AML-193 (cell line): ENCODE measurements around the gene CPEB3.
"Not testable (repeated sequence)": the region's sequence is repeated elsewhere in the genome, so short reads cannot be mapped to it uniquely, and the experiment has no call there.

Source experiments
- DNase-seq, 2 experiments: peaks; one replicate each; lab custom pipeline; 2025; lab: John Stamatoyannopoulos, UW

CPEB3 gene

DNA sequence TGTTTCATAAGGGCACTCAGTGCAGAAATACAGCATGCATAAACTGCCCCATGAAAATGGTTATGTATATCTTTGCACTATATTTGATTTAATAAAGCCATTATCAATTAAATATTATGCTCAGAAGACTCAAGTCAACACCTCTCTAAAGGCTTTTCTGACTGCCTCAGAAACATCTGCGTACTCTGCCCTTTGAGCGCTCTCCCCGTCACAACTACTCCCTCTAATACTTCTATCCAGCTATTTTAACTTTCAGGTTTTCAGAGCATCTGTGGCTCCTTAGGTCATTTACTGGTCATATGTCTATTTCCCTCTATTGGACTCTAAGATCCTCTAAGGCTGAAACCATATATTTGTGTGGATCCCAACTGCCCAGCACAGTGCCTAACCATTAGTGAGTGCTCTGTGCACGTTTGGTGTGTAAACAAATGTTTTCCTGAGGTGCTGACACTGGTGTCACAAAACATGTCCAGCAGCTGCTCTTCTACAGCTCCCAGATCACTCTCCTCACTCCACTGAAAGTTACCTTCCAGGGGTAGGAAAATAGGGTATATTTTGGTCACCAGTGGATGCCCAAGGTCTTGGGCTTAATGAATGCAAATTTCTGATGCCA is 188.2 kb downstream of the CPEB3 start:
- DNase-seq = no peak

DNA sequence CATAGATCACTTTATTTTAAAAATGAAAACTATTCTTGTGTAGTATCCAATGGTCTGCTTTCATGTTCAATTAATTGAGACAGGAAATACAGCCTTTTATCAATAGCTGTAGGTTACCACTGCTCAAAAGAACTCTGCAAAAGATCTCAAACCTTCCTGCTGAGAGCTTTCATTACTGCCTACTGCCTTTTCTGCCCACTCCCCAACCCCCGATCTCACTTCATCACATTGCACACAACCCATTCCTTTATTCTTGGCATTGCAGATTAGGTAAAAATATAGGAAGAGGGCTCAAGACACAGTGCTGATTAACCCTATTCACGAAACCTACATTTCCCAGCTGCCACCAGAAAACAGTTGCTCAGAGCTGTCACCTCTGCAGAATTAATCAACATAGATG is 195.9 kb downstream of the CPEB3 start:
- no peak for DNase-seq

DNA sequence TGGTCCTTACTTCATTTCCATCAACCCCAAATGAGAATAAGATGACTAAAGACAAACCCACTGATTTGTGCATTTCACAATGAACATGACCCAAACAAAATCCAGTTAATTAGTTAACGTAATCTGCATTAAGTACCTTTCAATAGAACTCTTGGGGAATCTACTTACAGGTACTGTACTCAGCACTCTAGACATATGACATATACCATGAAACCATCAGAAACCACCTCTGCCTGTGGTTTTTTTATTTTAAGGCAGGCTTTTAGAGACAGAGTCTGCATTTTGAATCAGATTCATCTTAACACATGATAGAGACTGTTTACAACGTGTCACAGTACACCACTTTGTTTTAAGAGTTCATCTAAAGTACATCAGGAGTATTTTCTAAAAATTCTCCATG is 198.9 kb downstream of the CPEB3 start:
- no peak for DNase-seq

DNA sequence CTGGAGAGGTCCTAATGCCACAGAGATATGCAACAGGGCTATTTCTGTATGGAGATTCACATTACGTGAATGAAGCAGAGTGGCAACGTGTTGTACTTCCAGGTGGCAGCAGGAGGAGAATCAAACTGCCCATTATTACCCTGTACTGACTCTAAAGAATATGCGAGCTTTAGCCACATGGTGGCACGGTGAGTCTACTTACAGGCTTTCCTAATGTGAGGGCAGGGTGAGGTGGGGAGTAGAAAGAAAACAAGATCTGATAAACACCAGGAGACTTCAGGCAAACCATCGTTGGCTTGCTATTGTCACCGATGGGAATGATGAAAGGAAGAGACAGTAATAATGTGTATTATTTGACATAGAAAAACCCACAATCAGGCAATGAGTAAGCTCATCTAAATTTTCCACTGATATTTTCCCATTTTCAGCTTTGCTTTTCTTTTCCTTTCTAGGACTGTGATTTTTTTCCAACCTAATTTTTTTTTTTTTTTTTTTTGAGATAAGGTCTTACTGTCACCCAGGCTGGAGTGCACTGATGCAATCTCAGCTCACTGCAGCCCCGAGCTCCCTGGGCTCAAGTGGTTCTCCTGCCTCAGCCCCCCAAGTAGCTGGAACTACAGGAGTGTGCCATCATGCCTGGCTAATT is 203.0 kb downstream of the CPEB3 start:
- DNase-seq = peak; percentile 75 to 85

DNA sequence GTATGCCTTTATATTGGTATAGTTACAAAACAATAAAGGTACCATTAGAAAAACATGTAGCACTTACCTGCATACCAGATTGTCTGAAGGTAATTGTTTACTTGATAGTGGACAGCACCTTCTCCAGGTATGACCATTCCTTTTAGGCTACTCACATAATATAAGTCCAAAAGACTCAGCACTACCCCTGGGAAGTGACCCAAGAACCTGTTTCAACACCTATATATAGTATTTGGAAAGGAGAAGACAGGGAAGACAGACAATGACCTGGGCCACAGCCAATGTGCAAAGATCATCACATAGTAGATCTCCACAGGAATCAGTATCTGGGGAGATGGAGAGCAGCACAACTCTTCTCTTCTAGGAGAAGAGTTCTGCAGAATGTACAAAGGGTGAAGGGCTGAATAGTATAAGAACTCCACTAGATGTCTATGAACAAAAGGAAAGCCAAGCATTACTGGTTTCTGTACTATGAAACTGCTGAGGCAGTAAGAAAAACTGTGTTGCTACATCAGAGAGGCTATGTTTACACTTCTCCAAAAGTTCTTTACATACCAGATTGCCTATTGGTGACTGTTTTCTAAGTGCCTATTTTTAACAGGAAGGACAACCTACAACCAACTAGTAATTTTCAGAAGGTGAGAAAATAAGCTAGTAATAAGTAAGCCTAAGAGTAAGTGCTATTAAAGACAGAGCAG is 208.1 kb downstream of the CPEB3 start:
- DNase-seq = no peak

DNA sequence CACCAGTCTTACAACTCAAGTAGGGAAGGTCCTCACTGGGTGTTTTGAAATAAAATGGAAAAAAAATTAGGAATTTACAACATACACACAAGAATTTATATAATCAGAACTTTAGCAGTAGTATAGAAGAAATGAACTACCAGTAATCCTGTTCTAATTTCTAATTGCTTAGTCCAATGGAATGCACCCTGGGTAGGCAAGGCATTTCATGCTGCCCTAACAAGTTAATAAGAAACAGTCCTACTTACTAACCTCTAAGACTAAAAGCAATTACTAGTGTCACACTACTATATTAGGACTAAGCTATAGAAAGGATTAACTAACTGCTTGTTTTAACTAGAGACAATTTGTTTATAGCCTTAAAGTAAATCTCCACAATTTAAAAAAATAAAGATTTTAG is 209.2 kb downstream of the CPEB3 start:
- no peak for DNase-seq

DNA sequence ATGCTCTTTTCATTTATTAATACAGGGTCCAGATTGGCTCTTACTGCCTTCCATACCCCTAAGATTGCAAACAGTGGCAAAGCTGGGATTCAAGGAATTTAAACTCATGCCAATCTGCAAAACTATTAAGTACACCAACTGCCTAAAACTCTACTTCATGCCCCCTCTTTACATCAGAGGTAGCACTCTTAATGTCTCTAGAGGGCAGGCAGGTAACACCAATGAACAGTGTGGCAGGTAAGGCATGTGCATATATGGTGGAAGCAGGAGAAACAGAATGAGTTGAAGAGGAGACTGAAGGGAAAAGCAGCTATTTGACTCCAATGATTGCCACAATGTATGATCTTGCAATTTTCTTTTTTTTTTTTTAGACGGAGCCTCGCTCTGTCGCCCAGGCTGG is 210.6 kb downstream of the CPEB3 start:
- DNase-seq = no peak

DNA sequence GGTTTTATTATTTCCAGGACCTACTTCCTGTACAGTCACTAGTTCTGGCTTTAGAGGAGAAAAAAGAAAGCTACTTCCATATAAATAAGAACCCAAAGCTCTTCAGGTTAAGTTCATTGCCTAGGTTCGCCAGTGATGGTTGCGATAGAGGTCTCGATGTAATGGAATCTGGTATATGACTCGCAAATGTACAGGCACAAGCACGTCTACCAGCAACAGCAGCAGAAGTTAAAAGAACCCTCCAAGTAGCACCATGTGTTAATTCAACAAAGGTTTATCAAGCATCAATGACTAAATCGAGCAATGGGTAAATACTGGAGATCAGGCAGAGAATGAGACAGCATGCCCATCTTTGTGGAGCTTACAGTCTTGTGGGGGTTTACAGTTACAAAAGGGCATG is 211.9 kb downstream of the CPEB3 start:
- DNase-seq = no peak

DNA sequence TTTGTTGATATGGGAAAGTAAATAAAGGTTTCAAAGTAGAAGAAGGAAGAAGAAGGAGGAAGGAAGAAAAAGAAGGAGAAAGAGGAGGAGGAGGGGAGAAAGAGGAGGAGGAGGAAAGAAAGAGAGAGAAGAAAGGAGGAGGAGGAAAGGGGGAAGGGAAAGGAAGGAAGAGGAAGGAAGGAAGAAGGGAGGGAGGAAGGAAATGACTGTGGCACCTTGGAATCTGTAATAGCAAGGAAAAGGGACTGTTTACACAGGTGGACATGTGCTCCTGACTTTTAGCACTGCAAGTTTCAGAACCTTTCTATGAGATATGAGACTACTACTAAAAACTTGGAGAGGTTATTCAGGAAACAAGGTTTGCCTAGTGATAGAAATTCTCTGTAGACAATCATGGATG is 214.2 kb downstream of the CPEB3 start:
- no peak for DNase-seq

DNA sequence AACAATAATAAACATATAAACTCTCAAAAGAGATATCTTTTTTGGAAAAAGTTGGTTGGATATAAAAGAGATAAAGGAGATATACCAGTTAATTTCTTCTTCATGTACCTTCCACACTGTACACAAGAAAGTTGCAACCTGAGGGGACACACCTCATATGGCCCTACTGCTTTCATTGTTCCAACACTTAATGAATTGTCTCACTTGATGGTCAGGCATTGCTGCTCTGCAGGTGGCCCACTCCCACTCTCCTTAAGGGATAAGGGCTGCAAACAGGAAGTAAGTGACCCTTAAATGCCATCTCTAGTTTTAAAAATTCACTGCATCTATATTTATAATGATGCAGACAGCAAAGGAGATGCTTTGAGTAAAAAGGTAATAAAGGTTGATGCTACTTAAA is 215.0 kb downstream of the CPEB3 start:
- no peak for DNase-seq

DNA sequence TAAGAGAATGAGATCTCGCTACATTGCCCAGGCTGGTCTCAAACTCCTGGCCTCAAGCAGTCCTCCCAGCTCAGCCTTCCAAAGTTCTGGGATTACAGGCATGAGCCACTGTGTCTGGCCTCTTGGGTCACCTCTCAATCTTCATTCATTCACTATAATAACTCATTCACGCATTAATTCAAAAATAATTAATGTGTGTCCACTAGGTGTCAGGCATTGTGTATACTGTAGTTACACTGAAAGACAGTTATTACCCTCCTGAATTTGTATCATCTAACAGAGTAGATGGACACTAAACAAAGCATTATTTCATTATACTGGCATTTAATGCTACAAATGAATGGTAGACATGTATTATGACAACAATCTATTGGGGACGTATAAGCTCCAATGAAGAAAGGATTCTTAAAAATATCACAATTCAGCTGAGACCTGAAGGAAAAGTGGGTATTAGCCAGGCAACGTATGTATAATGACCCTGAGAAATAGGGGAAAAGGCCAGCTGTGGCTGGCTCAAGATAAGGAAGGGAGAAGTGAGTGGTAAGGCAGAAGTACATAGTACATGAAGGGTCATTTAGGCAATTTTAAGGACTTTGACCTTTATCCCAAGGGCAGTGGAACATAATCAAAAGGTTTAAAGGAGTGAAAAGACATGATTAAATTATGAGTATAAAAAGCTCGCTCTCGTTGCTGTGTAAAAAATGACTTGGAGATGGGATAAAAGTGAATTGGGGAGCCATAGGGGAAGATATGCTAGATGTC is 216.6 kb downstream of the CPEB3 start:
- DNase-seq = peak; percentile 24 to 29

DNA sequence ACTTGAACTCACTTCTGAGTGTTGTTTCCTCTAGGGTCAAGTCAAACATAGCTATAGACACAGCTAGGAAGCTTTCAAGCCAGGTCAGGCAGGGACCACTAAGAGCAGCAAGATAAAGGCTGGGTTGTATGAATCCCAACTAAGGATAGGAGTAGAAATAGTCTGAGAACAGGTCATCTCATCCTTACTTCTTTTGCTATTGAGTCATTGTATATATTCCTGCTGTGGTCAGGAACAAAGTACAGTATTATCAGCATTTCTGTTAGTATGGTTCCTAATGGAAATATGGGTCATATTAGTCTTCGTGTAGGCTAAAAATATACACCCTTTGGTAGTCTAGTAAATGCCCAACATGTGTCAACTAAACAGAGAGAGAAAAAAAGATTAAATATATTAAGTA is 222.0 kb downstream of the CPEB3 start:
- no peak for DNase-seq

DNA sequence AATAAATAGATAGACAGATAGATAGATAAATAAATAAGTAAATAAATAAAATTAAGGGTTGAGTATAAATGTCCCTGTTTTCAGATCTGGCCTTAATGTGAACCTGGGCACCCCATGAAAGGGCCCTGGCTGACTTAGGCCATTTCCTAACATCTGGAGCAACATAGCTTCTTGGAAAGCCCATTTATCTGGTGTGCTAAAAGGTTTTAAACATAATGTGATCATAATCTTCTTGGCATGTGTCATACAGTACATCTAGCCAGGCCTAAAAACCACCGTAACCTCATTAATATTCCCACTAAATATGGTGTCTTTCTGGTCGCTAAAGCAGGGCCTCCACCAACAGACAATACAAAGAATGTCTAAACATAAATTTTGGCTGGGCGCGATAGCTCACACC is 224.5 kb downstream of the CPEB3 start:
- no peak for DNase-seq

DNA sequence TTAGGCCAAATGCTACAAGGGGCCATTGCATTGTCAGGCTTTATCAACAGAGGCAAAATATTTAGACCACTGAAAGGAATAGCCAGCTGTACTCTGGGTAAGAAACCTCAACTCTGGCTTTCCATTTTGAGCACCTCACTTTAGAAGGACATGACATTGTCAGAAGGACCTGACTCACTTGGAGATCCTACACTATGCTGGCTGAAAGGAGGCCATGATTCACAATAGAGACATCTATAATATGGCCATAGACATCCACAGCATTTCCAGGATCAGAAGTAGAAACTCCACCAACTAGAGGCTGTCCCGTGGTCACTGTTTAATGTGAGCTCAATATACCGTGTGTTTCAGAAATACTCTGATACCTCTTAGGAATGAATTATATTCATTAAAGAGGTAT is 226.4 kb downstream of the CPEB3 start:
- DNase-seq = no peak

DNA sequence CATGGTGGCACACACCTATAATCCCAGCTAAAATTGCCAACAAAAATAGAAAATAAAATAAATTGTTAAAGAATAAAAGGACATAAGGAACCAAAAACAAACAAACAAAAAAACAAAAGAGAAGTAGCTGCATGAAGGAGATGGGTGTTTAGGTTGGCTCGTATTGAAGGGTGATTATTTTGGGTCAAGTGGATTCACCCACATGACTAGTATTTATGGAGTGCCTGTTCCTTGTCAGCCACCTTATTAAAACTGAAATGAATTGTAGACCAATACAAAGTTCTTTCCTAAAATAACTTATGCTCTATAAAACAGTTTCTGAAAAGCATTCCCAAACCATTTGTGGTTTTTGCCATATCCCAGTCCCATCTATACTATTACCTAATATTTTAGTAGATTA is 228.6 kb downstream of the CPEB3 start:
- no peak for DNase-seq

DNA sequence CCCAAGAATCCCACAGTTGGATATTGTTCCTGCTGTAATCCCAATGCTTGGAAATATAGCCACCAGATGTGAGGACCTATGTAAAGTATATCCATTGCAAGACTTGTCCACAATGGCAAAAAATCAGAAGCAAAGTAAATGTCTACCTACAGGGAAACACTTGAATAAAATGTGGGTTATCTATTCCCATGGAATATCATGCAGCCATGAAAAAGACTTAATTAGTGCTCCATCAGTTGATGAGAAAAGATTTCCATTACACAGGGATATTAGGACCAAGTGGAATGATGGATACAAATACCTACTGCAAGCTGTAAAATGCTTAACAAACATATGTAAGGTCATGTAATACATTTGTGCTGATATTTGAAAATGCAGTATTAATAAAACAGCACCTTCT is 236.1 kb downstream of the CPEB3 start:
- DNase-seq = no peak

DNA sequence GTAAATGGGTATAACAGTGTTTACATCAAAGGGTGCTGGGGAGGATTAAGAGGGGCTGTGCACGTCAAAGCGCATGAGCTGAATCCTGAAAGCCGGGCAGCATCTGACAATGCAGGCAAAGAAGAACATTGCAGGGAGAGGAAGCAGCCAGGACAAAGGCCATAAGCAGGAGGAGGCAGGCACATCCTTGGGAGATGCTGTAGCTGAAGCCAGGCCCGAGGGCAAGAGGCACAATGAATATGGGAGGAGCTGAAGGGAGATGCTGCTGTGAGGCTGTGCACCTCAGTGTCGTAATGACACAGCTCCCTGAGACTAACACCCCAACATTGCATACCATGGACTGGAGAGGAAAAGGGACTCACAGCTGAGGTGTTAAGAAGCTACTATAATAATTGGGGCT is 238.1 kb downstream of the CPEB3 start:
- no peak for DNase-seq

DNA sequence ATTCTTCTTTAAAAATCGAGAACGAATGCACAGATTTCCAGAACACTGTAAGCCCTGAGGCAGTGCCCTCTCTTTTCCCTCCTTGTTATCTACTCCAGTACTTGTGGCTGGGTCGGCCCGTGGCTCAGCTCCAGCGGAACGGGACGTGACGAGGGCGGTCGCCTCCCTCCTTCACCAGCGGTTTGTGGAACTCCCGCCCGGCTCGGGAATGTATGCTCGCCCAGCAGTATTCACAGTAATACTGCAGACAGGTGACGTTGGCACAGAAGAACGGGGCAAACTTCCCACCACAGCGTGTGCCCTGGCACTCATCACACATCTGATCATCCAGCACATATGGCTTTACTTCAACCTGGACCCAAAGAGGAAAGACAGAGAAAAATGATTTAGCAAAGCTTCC is 238.8 kb downstream of the CPEB3 start:
- DNase-seq = no peak

DNA sequence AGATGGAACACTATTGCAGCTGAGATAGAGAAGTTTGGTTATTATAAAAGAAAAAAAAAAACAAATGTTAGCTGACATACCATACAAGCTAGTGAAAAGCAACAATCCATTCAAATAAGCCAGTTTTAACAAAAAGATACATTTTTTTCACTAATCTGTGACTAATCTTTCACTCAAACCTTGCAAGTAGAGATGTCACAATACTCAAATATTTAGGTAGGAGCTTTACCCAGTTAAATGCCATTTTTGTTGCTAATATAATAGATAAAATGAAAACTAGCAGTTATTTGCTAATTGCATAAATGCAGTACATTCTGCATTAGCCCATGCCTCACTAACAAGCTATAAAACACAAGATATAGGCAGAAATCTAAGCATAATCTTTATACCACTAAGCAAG is 243.7 kb downstream of the CPEB3 start:
- no peak for DNase-seq

DNA sequence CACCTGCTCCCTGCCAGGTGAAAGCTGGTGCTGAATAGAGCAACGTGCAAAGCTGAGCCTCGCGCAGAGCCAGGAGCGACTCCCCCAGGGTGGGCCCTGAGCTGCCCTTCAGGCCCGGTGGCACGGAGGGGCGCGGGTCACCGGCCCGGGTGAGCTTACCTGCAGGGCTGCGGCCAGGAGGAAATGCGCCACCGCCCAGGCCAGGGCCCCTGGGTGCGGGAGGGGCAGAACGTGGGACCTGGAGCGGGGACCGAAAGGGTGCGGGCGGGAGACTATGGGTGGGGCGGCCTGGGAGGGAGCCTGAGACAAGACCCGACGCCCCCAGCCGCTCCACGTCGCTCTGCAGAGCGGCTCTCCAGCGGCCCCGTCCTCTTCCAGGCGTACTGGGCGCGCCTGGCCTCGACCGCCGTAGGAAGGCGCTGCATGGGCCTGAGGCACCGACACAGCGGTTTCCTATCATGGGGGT is 245.2 kb downstream of the CPEB3 start:
- DNase-seq = no peak

DNA sequence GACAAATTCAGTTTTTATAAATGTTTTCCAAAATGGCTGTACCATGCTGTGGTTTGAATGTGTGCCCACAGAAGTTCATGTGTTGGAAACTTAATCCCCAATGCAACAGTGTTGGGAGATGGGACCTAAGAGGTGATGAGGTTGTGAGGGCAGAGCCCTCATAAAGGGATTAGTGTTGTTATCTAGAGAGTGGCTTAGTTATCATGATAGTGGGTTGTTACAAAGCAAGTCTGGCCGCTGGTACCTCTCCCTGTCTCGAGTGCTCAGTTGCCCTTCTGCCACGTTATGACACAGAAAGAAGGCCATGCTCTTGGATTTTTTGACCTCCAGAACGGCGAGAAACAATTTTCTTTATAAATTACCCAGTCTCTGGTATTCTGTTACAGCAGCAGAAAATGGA is 248.3 kb downstream of the CPEB3 start:
- DNase-seq = no peak

DNA sequence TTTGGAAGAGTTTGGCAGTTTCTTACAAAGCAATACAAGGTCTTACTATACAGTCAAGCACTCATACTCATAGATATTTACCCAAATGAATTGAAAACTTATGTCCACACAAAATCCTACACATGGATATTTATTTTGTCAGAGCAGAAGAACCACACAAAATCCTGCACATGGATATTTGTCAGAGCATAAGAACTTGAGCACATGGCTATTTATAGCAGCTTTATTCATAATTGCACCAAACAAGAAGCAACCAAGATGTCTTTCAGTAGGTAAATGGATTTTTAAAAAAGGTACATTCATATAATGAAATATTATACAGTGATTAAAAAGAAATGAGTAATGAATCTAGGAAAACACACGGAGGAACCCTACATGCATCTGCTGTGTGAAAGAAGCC is 251.9 kb downstream of the CPEB3 start:
- no peak for DNase-seq

DNA sequence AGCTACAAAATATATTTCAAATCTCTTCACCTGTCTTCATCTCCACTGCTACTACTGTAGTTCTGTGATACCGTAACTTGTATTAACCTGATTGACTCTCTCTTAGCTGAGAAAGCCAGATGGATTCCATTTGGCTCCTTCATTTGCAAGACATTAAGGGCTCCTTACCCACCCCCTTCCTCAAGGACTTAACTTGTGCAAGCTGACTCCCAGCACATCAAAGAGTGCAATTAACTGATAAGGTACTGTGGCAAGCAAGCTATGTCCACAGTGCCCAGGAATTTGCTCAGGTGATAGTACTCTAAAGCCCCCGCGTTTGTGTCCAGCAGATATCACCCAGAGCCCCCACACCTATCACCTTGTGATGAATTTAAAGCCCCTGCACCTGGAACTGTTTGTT is 257.8 kb downstream of the CPEB3 start:
- not testable (repeated sequence) for DNase-seq
